Measurements from ENCODE around the gene ACSL5.

DNA sequence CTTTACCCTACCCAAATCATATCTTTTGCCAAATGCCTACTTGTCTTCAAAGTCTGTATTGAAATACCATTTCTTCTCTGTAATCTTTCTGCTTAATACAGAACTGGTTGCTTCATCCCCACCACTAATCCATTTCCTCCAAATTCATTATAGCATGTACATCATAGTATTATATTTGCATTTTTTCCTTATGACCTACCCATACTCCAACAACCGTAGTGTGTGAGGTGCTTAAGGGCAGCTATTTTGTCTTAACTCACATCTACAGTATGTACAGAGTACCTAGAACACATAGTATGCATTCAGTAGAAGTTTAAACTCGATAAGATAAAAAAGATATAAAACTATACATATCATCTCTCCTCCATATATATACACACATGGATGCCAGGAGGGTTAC, 23.7 kb downstream of the ACSL5 start:
- TF ChIP-seq, protein P1, sequence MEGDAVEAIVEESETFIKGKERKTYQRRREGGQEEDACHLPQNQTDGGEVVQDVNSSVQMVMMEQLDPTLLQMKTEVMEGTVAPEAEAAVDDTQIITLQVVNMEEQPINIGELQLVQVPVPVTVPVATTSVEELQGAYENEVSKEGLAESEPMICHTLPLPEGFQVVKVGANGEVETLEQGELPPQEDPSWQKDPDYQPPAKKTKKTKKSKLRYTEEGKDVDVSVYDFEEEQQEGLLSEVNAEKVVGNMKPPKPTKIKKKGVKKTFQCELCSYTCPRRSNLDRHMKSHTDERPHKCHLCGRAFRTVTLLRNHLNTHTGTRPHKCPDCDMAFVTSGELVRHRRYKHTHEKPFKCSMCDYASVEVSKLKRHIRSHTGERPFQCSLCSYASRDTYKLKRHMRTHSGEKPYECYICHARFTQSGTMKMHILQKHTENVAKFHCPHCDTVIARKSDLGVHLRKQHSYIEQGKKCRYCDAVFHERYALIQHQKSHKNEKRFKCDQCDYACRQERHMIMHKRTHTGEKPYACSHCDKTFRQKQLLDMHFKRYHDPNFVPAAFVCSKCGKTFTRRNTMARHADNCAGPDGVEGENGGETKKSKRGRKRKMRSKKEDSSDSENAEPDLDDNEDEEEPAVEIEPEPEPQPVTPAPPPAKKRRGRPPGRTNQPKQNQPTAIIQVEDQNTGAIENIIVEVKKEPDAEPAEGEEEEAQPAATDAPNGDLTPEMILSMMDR (IDR thresholded peaks at IDR 0.05): no peak
- TF ChIP-seq EZH2 (IDR thresholded peaks at IDR 0.05) (no peak), EZH2phosphoT487 (IDR thresholded peaks at IDR 0.05) (no peak)

All from neural progenitor cell (in vitro differentiated cells).